IPS DF 4.7 (cell line): ENCODE results near the gene ALOX5.
"Not testable (repeated sequence)": the region's sequence is repeated elsewhere in the genome, so short reads cannot be mapped to it uniquely, and the experiment has no call there.

ENCODE experiments used
- DNase-seq: peaks from one replicate; pipeline ENCODE4 v3.0.0-alpha.2; 2013; ENCODE audit warnings: low spot score; ENCODE audit errors: extremely low read depth

ALOX5 gene

DNA sequence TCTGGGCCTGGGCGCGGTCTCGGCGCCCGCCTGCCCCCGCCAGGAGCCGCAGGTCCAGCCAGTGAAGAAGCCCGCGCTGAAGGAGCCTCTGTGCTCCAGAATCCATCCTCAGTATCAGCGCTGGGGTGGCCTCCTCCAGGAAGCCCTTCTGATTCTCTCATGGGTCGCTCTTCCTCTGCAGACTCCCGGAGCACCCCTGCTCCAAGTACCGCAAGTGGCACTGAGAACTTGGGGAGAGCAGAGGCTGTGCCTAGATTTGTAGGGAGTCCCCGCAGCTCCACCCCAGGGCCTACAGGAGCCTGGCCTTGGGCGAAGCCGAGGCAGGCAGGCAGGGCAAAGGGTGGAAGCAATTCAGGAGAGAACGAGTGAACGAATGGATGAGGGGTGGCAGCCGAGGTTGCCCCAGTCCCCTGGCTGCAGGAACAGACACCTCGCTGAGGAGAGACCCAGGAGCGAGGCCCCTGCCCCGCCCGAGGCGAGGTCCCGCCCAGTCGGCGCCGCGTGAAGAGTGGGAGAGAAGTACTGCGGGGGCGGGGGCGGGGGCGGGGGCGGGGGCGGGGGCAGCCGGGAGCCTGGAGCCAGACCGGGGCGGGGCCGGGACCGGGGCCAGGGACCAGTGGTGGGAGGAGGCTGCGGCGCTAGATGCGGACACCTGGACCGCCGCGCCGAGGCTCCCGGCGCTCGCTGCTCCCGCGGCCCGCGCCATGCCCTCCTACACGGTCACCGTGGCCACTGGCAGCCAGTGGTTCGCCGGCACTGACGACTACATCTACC is at the start of gene ALOX5:
Gene ALOX5, plus strand, starts transcription at position 641 of the 774 bp plus-strand sequence. Its CDS starts 64 bp downstream, at position 705.
- DNase-seq = no peak

DNA sequence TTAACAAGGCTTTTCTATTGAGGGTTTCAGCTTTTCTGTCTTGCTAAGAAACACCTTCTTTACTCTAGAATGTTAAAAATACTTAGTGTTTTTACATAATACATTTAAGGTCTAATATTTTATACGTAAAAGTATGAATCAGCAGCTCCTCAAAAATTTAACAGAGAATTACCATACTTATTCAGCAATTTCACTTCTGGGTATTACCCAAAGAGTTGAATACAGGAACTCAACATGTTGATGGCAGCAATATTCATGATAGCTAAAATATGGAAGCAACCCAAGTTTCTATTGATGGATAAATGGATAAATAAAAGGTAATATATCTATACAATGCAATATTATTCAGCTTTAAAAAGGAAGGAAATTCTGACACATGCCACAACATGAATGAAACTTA is 48.9 kb upstream of the ALOX5 start:
- DNase-seq = no peak

DNA sequence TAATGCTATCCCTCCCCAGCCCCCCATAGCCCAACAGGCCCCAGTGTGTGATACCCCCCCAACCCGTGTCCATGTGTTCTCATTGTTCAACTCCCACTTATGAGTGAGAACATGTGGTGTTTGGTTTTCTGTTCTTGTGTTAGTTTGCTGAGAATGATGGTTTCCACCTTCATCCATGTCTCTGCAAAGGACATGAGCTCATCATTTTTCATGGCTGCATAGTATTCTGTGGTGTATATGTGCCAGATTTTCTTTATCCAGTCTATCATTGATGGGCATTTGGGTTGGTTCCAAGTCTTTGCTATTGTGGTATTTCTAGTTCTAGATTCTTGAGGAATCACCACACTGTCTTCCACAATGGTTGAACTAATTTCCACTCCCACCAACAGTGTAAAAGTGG is 47.2 kb upstream of the ALOX5 start:
- not testable (repeated sequence) for DNase-seq

DNA sequence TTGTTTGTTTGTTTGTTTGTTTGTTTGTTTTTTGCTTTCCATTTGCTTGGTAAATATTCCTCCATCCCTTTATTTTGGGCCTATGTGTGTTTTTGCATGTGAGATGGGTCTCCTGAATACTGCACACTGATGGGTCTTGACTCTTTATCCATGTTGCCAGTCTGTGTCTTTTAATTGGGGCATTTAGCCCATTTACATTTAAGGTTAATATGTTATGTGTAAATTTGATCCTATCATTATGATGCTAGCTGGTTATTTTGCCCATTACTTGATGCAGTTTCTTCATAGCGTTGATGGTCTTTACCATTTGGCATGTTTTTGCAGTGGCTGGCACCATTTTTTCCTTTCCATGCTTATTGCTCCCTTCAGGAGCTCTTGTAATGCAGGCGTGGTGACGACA is 42.2 kb upstream of the ALOX5 start:
- not testable (repeated sequence) for DNase-seq

DNA sequence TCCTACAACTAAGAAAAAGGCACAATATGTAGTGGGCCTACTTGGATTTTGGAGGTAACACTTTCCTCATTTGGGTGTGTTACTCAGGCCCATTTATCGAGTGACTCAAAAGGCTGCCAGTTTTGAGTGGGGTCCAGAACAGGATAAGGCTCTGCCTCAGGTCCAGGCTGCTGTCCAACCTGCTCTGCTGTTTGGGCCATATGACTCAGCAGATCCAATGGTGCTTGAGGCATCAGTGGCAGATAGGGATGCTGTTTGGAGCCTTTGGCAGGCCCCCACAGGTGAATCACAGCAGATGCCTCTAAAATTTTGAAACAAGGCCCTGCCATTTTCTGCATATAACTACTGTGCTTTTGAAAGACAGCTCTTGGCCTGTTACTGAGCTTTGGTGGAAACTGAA is 34.1 kb upstream of the ALOX5 start:
- DNase-seq = no peak

DNA sequence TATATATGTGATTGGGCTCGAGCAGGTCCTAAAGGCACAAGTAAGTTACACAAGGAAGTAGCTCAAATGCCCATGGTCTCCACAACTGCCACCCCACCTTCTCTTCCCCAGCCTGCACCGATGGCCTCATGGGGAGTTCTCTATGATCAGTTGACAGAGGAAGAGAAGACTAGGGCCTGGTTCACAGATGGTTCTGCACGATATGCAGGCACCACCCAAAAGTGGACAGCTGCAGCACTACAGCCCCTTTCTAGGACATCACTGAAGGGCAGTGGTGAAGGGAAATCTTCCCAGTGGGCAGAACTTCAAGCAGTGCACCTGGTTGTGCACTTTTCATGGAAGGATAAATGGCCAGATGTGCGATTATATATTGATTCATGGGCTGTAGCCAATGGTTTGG is 33.6 kb upstream of the ALOX5 start:
- DNase-seq = not testable (repeated sequence)

DNA sequence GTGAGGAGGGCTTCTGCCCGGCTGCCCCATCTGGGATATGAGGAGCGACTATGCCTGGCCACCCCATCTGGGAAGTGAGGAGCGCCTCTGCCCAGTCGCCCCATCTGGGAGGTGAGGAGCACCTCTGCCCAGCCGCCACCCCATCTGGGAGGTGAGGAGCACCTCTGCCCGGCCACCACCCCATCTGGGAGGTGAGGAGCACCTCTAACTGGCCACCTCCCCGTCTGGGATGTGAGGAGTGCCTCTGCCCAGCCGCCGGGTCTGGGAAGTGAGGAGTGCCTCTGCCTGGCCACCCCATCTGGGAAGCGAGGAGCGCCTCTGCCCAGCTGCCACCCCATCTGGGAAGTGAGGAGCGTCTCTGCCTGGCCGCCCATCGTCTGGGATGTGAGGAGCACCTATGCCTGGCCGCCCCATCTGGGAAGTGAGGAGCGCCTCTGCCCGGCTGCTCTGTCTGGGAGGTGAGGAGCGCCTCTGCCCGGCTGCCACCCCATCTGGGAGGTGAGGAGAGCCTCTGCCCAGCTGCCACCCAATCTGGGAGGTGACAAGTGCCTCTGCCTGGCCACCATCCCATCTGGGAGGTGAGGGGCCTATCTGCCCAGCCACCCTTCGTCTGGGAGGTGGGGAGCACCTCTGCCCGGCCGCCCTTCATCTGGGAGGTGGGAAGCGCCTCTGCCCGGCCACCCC is 27.2 kb upstream of the ALOX5 start:
- not testable (repeated sequence) for DNase-seq

DNA sequence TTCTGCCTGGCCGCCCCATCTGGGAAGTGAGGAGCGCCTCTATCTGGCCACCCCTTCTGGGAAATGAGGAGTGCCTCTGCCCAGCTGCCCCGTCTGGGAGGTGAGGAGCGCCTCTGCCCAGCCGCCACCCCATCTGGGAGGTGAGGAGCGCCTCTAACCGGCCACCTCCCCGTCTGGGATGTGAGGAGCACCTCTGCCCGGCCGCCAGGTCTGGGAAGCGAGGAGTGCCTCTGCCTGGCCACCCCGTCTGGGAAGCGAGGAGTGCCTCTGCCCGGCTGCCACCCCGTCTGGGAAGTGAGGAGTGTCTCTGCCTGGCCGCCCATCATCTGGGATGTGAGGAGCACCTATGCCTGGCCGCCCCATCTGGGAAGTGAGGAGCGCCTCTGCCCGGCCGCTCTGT is 26.6 kb upstream of the ALOX5 start:
- DNase-seq = not testable (repeated sequence)

DNA sequence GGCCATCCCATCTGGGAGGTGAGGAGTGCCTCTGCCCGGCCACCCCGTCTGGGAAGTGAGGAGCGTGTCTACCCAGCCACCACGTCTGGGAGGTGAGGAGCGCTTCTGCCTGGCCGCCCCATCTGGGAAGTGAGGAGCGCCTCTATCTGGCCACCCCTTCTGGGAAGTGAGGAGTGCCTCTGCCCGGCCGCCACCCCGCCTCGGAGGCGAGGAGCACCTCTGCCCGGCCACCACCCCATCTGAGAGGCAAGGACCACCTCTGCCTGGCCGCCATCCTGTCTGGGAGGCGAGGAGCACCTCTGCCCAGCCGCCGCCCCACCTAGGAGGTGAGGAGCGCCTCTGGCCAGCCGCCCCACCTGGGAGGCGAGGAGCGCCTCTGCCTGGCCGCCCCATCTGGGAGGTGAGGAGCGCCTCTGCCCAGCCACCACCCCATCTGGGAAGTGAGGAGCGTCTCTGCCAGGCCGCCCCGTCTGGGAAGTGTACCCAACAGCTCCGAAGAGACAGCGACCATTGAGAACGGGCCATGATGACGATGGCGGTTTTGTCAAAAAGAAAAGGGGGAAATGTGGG is 25.7 kb upstream of the ALOX5 start:
- not testable (repeated sequence) for DNase-seq

DNA sequence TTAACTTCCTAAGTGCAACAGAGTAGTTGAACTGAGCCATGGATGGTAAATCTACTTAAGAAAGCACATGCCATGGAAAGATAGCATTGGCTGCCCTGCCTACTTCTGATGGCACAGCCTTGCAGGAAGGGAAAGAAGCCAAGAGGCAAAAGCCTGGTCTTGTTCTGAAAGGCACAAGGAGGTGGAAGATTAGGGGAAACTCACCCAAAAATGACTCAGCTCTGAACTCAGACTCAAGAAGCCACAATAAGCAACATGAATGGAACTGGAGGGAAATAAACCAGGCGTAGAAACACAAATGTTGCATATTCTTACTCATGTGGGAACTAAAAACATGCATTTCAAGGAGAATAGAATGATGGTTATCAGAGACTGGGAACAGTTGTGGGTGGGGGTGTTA is 20.8 kb upstream of the ALOX5 start:
- DNase-seq = no peak

DNA sequence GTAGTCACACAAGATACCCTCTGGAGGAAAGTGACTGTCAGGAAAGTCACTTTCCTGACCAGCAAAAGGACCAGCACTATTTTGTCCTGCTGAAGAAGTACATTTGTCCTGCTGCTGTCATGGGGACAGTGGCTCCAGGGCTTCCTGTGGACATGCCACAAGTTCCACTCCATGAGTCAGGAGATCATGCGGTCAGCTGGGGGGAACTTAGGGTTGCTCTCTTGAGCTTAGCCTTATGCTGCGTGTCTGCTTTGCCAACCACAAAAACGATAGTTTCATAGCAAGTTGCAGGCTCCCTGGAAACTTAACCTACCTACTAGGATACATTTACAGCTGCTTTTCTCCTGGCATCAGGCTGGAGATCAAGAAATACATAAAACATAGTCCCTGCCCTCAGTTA is 19.8 kb upstream of the ALOX5 start:
- no peak for DNase-seq

DNA sequence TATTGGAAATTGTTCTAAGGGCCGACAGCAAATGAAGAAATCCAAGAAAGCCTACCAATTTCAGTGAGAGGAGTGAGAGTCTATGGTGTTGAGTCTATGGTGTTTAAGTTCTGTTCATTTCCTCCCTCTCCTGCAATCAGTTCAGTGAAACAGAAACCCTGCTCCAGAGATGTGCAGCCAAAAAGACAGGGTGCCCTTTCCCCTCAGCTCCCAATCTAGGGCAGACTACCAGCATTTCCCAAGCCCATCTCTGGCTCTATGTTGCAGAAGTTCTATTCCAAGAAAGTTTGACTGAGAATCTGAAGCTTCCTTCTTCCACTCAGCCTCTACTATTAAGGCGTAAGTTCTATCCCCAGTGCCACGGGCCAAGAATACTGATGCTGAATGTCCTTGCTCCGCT is 18.5 kb upstream of the ALOX5 start:
- no peak for DNase-seq

DNA sequence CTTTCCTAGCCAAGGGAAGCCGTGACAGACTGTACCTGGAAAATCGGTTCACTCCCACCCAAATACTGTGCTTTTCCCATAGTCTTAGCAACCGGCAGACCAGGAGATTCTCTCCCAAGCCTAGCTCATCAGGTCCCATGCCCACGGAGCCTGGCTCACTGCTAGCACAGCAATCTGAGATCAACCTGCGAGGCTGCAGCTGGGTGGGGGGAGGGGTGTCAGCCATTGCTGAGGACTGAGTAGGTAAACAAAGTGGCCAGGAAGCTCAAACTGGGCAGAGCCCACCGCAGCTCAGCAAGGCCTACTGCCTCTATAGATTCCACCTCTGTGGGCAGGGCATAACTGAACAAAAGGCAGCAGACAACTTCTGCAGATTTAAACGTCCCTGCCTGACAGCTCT is 15.1 kb upstream of the ALOX5 start:
- not testable (repeated sequence) for DNase-seq

DNA sequence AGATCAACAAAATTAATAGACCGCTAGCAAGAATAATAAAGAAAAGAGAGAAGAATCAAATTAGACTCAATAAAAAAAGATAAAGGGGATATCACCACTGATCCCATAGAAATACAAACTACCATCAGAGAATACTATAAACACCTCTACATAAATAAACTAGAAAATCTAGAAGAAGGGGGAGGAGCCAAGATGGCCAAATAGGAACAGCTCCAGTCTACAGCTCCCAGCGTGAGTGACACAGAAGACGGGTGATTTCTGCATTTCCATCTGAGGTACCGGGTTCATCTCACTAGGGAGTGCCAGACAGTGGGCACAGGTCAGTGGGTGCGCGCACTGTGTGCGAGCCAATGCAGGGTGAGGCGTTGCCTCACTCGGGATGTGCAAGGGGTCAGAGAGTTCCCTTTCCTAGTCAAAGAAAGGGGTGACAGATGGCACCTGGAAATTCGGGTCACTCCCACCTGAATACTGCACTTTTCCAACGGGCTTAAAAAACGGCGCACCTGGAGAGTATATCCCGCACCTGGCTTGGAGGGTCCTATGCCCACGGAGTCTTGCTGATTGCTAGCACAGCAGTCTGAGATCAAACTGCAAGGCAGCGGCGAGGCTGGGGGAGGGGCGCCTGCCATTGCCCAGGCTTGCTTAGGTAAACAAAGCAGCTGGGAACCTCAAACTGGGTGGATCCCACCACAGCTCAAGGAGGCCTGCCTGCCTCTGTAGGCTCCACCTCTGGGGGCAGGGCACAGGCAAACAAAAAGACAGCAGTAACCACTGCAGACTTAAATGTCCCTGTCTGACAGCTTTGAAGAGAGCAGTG is 11.8 kb upstream of the ALOX5 start:
- not testable (repeated sequence) for DNase-seq

DNA sequence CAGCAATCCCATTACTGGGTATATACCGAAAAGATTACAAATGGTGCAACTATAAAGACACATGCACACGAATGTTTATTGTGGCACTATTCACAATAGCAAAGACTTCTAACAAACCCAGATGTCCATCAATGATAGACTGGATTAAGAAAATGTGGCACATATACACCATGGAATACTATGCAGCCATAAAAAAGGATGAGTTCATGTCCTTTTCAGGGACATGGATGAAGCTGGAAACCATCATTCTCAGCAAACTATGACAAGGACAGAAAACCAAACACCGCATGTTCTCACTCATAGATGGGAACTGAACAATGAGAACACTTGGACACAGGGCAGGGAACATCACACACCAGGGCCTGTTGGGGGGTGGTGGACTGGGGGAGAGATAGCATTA is 6.4 kb upstream of the ALOX5 start:
- DNase-seq = not testable (repeated sequence)

DNA sequence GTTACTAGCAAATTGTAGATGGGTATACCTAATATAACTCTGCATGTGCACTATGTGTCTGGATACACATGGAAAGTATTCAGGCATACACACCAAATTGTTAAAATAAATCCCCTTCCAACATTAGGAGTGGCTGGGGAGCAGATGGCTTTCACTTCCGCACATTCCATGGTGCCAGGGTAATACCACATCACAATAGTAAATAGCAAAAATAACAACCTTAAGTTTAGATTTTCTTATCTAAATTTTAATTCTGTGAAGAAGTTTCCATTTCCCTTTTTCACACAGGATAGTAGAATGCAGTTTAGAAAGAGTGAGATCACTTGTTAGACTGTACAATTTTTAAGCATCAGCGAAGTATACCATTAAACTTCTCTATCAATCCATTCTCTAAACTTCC is 5.8 kb upstream of the ALOX5 start:
- DNase-seq = no peak

DNA sequence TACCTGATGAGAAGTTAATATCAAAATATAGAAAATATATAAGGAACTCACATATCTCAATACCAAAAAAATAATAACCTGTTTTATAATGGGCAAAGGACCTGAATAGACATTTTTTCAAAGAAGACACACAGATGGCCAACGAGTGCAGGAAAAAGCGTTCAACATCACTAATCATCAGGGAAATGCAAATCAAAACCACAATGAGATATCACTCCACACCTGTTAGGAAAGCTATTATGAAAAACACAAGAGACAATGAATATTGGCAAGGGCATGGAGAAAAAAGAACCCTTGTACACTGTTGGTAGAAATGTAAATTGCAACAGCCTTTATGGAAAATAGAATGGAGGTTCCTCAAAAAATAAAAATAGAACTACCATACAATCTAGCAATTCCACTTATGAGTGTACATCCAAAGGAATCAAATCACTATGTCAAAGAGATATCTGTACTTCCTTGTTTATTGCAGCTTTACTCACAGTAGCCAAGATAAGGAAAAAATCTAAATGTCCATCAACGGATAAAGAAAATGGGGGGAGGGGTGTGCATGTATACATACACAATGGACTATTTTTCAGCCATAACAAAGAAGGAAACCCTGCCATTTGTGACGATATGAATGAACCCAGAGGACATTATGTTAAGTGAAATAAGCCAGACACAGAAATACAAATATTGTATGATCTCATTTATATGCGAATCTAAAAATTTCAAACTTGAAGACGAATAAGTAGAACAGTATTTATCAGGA is 3.6 kb upstream of the ALOX5 start:
- DNase-seq = no peak

DNA sequence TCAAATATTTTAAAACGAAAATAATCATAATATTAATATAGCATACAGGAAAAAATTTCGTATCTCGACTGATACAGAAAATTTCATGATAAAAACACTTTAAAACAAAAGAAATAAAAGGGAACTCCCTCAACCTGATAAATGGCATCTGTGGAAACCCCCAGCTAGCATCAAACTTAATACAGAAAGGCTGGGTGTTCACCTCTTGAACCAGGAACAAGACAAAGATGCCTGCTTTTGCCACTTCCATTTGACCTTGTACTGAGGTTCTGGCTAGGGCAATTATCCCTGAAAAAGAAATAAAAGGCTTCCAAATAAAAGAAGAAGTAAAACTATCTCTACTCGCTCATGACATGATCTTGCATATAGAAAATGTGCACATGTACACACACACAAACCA is 2.5 kb upstream of the ALOX5 start:
- DNase-seq = no peak

DNA sequence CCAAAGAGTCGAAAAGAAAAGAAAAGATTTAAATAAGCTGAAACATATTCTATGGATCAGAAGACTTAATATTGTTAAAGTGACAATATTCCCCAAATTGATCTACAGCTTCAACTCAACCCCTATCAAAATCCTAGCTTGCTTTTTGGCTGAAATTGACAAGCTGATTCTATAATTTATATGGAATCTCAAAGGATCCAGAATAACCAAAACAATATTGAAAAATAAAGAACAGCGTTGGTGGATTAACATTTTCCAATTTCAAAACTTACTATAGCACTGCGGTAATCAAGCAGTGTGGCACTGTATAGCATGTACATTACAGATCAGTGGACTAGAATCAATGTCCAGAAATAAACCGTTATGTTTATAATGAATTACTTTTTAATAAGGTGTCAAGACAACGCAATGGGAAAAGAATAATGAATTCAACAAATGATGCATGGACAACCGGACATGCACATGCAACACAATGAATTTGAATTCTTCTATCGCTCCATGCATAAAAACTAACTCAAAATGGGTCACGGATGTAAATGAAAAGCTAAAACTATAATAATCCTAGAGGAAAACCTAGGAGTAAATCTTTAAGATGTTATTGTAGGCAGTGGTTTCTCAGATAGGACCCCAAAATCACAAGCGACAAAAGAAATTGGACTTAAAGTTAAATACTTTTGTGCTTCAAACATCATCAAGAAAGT is 1.6 kb upstream of the ALOX5 start:
- no peak for DNase-seq

DNA sequence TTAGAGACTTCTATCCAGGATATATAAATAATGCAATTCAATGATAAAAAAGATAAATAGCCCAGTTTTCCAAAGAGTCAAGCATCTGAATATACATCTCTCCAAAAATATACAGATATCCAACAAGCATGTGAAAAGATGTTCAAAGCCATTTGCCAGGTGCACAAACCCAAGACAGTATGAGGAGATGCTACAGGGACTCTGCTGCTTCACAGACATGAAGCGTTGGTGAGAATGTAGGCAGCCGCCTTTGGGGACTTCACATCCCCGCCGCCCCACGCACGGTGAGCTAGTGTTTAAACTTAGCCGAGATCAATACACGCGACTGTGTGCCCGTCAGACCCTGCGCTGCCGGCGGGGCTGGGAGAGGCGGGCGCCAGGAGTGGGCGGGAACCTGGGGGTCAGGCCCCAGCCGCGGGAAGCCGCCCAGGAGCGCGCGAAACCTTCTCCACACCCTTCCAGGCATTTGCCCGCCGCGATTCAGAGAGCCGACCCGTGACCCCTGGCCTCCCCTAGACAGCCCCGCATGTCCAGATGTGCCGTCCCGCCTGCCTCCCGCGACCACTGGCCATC is 927 bp upstream of the ALOX5 start:
- no peak for DNase-seq
